ENCODE measurements around the gene DDAH2.
A peak's percentile ranks its signal among the peaks of the same experiment; 100 is the strongest.

Gene DDAH2

GRCh38 chr6:31769684-31770371 is 40.7 kb upstream of the DDAH2 start (continued):
- no peak for TF ChIP-seq ARNTL (CRISPR knock-in tag; IDR thresholded peaks at IDR 0.05; ENCODE audit: borderline replicate concordance, low read depth)

DNA sequence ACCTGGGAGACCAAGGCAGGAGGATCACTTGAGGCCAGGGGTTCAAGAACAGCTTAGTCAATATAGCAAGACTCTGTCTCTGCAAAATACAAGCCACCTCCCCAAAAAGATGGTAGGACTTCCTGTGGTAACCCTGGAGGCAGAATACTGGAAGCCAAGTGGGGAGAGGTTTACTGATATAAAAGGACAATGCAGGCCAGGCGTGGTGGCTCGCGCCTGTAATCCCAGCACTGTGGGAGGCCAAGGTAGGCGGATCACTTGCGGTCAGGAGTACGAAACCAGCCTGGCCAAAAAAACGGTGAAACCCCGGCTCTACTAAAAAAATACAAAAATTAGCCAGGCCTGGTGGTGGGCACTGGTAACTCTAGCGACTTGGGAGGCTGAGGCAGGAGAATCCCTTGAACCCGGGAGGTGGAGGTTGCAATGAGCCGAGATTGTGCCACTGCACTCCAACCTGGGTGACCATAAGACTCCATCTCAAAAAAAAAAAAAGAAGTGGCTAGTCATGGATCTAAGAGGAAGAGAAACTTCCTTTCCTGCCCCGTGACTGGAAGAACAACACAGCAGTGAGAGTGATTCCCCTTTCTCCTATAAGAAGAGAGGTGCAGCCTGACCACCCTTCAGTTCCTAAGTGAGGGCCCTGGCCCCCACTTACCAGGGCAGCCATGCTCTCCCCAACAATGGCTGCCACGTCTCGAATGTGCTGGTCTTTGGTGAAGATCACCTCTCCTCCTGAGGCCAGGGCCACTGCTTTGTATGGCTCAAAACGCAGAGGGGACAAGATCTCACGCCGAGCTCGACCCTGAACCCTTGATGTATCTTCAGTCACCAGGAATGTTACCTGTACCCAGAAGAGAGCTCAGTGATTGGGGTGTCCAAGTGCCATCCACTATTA is 39.5 kb upstream of the DDAH2 start:
- no peak for ATAC-seq
- TF ChIP-seq ISL1 (CRISPR knock-in tag; IDR thresholded peaks at IDR 0.05) (no peak), ARNTL (CRISPR knock-in tag; IDR thresholded peaks at IDR 0.05; ENCODE audit: borderline replicate concordance, low read depth) (no peak)

DNA sequence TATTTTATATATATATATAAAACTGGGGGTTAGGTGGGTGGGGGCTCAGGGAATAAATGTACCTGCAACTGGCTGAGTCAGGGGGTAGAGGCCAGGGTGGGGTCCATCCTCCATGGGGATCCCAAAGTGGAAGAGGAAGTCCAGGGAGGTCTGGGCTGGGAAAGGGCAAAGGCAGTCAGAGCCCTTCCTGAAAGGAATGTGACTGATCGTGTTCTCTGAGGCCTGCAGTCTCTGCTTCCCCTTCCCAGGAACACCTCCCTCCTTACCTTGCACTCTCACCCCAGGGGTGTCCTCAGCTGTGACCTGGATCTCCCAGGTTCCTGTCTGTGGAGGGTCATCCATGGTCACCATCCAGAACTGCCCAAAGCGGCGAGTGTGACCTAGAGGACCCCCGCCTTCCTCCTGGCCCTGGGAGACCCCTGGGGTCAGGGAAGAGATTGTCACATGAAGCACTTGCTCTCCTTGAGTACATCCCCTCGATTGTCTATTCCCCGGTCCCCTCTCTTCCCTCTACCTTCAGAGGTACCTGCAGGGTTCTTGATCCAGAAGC is 38.1 kb upstream of the DDAH2 start:
- TF ChIP-seq SNAI2 (CRISPR knock-in tag; IDR thresholded peaks at IDR 0.05) (no peak), TCF4 (CRISPR knock-in tag; IDR thresholded peaks at IDR 0.05; ENCODE audit: borderline replicate concordance) (no peak), ZNF8 (CRISPR knock-in tag; IDR thresholded peaks at IDR 0.05) (no peak), PPARA (CRISPR knock-in tag; IDR thresholded peaks at IDR 0.05; ENCODE audit: borderline replicate concordance) (no peak), CSDC2 (CRISPR knock-in tag; IDR thresholded peaks at IDR 0.05) (no peak), TOX (CRISPR knock-in tag; IDR thresholded peaks at IDR 0.05; ENCODE audit: borderline replicate concordance) (no peak), ZC3H10 (CRISPR knock-in tag; IDR thresholded peaks at IDR 0.05) (no peak), ZNF565 (CRISPR knock-in tag; conservative IDR thresholded peaks at IDR 0.05; ENCODE audit: low read depth) (no peak), ZNF70 (CRISPR knock-in tag; IDR thresholded peaks at IDR 0.05) (no peak), ZFP30 (CRISPR knock-in tag; IDR thresholded peaks at IDR 0.05) (no peak), OSR1 (CRISPR knock-in tag; IDR thresholded peaks at IDR 0.05) (no peak)
- TF ChIP-seq, protein P1, sequence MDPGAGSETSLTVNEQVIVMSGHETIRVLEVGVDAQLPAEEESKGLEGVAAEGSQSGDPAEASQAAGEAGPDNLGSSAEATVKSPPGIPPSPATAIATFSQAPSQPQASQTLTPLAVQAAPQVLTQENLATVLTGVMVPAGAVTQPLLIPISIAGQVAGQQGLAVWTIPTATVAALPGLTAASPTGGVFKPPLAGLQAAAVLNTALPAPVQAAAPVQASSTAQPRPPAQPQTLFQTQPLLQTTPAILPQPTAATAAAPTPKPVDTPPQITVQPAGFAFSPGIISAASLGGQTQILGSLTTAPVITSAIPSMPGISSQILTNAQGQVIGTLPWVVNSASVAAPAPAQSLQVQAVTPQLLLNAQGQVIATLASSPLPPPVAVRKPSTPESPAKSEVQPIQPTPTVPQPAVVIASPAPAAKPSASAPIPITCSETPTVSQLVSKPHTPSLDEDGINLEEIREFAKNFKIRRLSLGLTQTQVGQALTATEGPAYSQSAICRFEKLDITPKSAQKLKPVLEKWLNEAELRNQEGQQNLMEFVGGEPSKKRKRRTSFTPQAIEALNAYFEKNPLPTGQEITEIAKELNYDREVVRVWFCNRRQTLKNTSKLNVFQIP (CRISPR knock-in tag; IDR thresholded peaks at IDR 0.05; ENCODE audit: borderline replicate concordance, low read depth): no peak
- TF ChIP-seq, protein P2, sequence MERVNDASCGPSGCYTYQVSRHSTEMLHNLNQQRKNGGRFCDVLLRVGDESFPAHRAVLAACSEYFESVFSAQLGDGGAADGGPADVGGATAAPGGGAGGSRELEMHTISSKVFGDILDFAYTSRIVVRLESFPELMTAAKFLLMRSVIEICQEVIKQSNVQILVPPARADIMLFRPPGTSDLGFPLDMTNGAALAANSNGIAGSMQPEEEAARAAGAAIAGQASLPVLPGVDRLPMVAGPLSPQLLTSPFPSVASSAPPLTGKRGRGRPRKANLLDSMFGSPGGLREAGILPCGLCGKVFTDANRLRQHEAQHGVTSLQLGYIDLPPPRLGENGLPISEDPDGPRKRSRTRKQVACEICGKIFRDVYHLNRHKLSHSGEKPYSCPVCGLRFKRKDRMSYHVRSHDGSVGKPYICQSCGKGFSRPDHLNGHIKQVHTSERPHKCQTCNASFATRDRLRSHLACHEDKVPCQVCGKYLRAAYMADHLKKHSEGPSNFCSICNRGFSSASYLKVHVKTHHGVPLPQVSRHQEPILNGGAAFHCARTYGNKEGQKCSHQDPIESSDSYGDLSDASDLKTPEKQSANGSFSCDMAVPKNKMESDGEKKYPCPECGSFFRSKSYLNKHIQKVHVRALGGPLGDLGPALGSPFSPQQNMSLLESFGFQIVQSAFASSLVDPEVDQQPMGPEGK (CRISPR knock-in tag; IDR thresholded peaks at IDR 0.05; ENCODE audit: borderline replicate concordance): no peak
- ATAC-seq: no peak

- TF ChIP-seq CREB5 (CRISPR knock-in tag; IDR thresholded peaks at IDR 0.05; ENCODE audit: low read depth) (no peak), PPARA (CRISPR knock-in tag; IDR thresholded peaks at IDR 0.05; ENCODE audit: borderline replicate concordance) (no peak), RARB (CRISPR knock-in tag; IDR thresholded peaks at IDR 0.05) (no peak), ZC3H10 (CRISPR knock-in tag; IDR thresholded peaks at IDR 0.05) (no peak), CSDC2 (CRISPR knock-in tag; IDR thresholded peaks at IDR 0.05) (no peak)
- TF ChIP-seq, protein P2 (CRISPR knock-in tag; IDR thresholded peaks at IDR 0.05; ENCODE audit: borderline replicate concordance): no peak
- TF ChIP-seq, protein P3, sequence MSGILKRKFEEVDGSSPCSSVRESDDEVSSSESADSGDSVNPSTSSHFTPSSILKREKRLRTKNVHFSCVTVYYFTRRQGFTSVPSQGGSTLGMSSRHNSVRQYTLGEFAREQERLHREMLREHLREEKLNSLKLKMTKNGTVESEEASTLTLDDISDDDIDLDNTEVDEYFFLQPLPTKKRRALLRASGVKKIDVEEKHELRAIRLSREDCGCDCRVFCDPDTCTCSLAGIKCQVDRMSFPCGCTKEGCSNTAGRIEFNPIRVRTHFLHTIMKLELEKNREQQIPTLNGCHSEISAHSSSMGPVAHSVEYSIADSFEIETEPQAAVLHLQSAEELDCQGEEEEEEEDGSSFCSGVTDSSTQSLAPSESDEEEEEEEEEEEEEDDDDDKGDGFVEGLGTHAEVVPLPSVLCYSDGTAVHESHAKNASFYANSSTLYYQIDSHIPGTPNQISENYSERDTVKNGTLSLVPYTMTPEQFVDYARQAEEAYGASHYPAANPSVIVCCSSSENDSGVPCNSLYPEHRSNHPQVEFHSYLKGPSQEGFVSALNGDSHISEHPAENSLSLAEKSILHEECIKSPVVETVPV (CRISPR knock-in tag; IDR thresholded peaks at IDR 0.05): no peak
- ATAC-seq: peak; percentile 81
These were observed 37.1 kb upstream of the DDAH2 start for GRCh38 chr6:31765910-31766794.
